GM23338 (cell line): Measurements from ENCODE around the gene BCKDHA. TPM values are rescaled to one million over a fixed set of nuclear protein-coding genes. Genes with fewer than 3 reads are reported as not detected.

Experiments used
- ATAC-seq: fragments of 200-7000 bp; cut with Tn5 transposase; 3 replicates; pipeline ENCODE4 v1.9.1; 2020
- DNase-seq: peaks from one replicate; pipeline ENCODE4 v3.0.0-alpha.2; 2015; ENCODE audit warnings: low spot score
- H2AFZ ChIP-seq: fragments of 200-600 bp; sonication (generic); 2 replicates; pipeline ENCODE4 v1.8.0; 2016; ENCODE audit warnings: antibody characterized with exemption, mild to moderate bottlenecking, moderate library complexity
- H3F3A ChIP-seq: fragments of 200-600 bp; sonication (generic); replicated peaks from 2 replicates; pipeline ENCODE4 v1.8.0; 2017; ENCODE audit warnings: antibody characterized with exemption, mixed run types, low read depth
- H3K27ac ChIP-seq: fragments of 200-600 bp; sonication (generic); 2 replicates; pipeline ENCODE4 v1.6.1; 2016; ENCODE audit warnings: low read depth
- H3K27me3 ChIP-seq: fragments of 200-600 bp; sonication (generic); 2 replicates; pipeline ENCODE4 v1.8.0; 2016; ENCODE audit warnings: mild to moderate bottlenecking, mixed run types, moderate library complexity; ENCODE audit not compliant: insufficient read depth
- H3K36me3 ChIP-seq: fragments of 200-600 bp; sonication (generic); 2 replicates; pipeline ENCODE4 v1.8.0; 2016; ENCODE audit warnings: mild to moderate bottlenecking; ENCODE audit not compliant: insufficient read depth
- H3K4me1 ChIP-seq: fragments of 200-600 bp; sonication (generic); 2 replicates; pipeline ENCODE4 v1.8.0; 2016; ENCODE audit warnings: mild to moderate bottlenecking, moderate library complexity; ENCODE audit not compliant: insufficient read depth
- H3K4me2 ChIP-seq: fragments of 200-600 bp; sonication (generic); 2 replicates; pipeline ENCODE4 v1.7.1; 2017; ENCODE audit warnings: mixed run types
- H3K4me3 ChIP-seq: fragments of 200-600 bp; sonication (generic); 2 replicates; pipeline ENCODE4 v1.6.1; 2016; ENCODE audit warnings: mixed run types
- H3K79me2 ChIP-seq: fragments of 200-600 bp; sonication (generic); replicated peaks from 2 replicates; pipeline ENCODE4 v1.8.0; 2017; ENCODE audit warnings: mild to moderate bottlenecking; ENCODE audit not compliant: insufficient read depth
- H3K9me2 ChIP-seq: fragments of 200-600 bp; sonication (generic); 2 replicates; pipeline ENCODE4 v1.8.0; 2017; ENCODE audit not compliant: insufficient read depth
- H4K20me1 ChIP-seq: fragments of 200-600 bp; sonication (generic); replicated peaks from 2 replicates; pipeline ENCODE4 v1.8.0; 2017; ENCODE audit warnings: mild to moderate bottlenecking; ENCODE audit not compliant: insufficient read depth
- H3K27ac Mint-ChIP-seq: 2 replicates; pipeline ENCODE4 v1.8.0; 2020; ENCODE audit warnings: inconsistent platforms, mild to moderate bottlenecking, moderate library complexity, mixed read lengths
- H3K27me3 Mint-ChIP-seq: 3 replicates; pipeline ENCODE4 v1.8.0; 2022; ENCODE audit warnings: low read depth, mild to moderate bottlenecking, moderate library complexity, mixed read lengths, inconsistent platforms; ENCODE audit not compliant: insufficient read depth, poor library complexity
- H3K36me3 Mint-ChIP-seq: 3 replicates; pipeline ENCODE4 v1.8.0; 2021; ENCODE audit warnings: low read depth, mild to moderate bottlenecking, inconsistent platforms, moderate library complexity, mixed read lengths
- H3K4me1 Mint-ChIP-seq: 3 replicates; pipeline ENCODE4 v1.8.0; 2020; ENCODE audit warnings: mild to moderate bottlenecking, inconsistent platforms, mixed read lengths
- H3K4me3 Mint-ChIP-seq: 3 replicates; pipeline ENCODE4 v1.8.0; 2021; ENCODE audit warnings: moderate library complexity, mild to moderate bottlenecking, inconsistent platforms, mixed read lengths
- H3K9me3 Mint-ChIP-seq: 3 replicates; pipeline ENCODE4 v1.8.0; 2020; ENCODE audit warnings: moderate library complexity, mild to moderate bottlenecking, inconsistent platforms, mixed read lengths
- CREB1 ChIP-seq: fragments of 250-450 bp; sonication (Bioruptor Pico); IDR thresholded peaks from 2 replicates; pipeline ENCODE4 v1.5.0; 2020; ENCODE audit warnings: low read depth, mild to moderate bottlenecking, moderate library complexity
- EZH2 ChIP-seq: fragments of 200-600 bp; sonication (generic); IDR thresholded peaks from one replicate; pipeline ENCODE4 v1.8.0; 2017; ENCODE audit warnings: antibody characterized with exemption, mild to moderate bottlenecking, low read depth; ENCODE audit not compliant: unreplicated experiment
- EZH2phosphoT487 ChIP-seq: fragments of 200-600 bp; sonication (generic); IDR thresholded peaks from one replicate; pipeline ENCODE4 v1.8.1; 2018; ENCODE audit warnings: antibody characterized with exemption; ENCODE audit not compliant: unreplicated experiment
- JUNB ChIP-seq: IDR thresholded peaks from one replicate; pipeline ENCODE4 v1.6.1; 2016; ENCODE audit warnings: antibody characterized with exemption; ENCODE audit not compliant: unreplicated experiment
- NANOG ChIP-seq: IDR thresholded peaks from 2 replicates; pipeline ENCODE4 v1.6.1; 2016; ENCODE audit warnings: antibody characterized with exemption, borderline replicate concordance
- STAT1 ChIP-seq: IDR thresholded peaks from one replicate; pipeline ENCODE4 v1.6.1; 2016; ENCODE audit warnings: antibody characterized with exemption; ENCODE audit not compliant: unreplicated experiment
- ZNF114 ChIP-seq: fragments of 250-450 bp; sonication (Bioruptor Pico); IDR thresholded peaks from 2 replicates; pipeline ENCODE4 v1.5.0; 2020; ENCODE audit warnings: mild to moderate bottlenecking, moderate library complexity
- ZNF331 ChIP-seq: fragments of 250-450 bp; sonication (Bioruptor Pico); IDR thresholded peaks from 2 replicates; pipeline ENCODE4 v1.5.0; 2020; ENCODE audit warnings: low read depth, mild to moderate bottlenecking, moderate library complexity
- polyA plus RNA-seq: library from polyadenylated mRNA; unstranded; fragments of >200 nt; fragmentation: Nextera tagmentation; extraction: Ambion mirVana; gene quantifications from 2 replicates; pipeline ENCODE4 v1.2.1, GENCODE V29; 2016
- total RNA-seq: library from RNA; depleted of rRNA; stranded (reverse); fragments of >200 nt; shearing (Covaris generic); gene quantifications from 2 replicates; pipeline ENCODE4 v1.2.3, GENCODE V29; 2014
- TF ChIP-seq, protein P1 (sequence below): fragments of 250-450 bp; sonication (Bioruptor Pico); IDR thresholded peaks from 2 replicates; pipeline ENCODE4 v1.5.0; 2020; ENCODE audit warnings: mild to moderate bottlenecking, moderate library complexity
- TF ChIP-seq, protein P2 (sequence below): IDR thresholded peaks from 2 replicates; pipeline ENCODE4 v1.6.1; 2016; ENCODE audit warnings: antibody characterized with exemption
- TF ChIP-seq, protein P3 (sequence below): IDR thresholded peaks from one replicate; pipeline ENCODE4 v1.6.1; 2018; ENCODE audit warnings: antibody characterized with exemption; ENCODE audit not compliant: unreplicated experiment
- TF ChIP-seq, protein P4 (sequence below), 2 experiments: fragments of 200-600 bp in 1 of 2; sonication (generic) in 1 of 2; conservative IDR thresholded peaks; 2 replicates each; pipeline versions ENCODE4 v1.5.1 to v1.6.1; 2016 to 2017; ENCODE audit warnings: antibody characterized with exemption in 2 of 2, low read depth in 2 of 2, mild to moderate bottlenecking in 2 of 2, moderate library complexity in 1 of 2

The BCKDHA gene
- total and polyA plus RNA-seq, 2 experiments from 2014 or later: 15.0 to 42.4 TPM

DNA sequence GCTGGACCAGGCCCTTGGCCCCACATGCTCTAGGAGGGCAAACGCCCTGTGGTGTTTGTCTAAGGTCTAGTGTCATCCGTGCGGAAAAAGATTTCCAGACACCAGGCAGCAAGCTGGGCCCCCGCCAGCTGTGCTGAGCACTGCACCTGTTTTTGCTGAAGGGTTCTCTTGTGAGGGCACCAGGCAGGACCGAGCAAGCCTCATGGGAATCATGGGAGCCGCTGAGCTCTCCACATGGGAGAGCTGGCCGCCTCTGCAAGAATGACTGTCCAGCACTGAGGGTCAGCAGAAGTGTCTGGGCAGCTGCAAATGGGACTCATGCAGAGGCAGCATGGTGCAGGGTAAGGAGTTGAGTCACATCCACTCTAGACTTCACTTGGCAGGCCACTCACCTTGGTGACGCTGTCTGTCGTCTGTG lies 17.5 kb downstream of the BCKDHA start (continued):
- TF ChIP-seq, protein P1, sequence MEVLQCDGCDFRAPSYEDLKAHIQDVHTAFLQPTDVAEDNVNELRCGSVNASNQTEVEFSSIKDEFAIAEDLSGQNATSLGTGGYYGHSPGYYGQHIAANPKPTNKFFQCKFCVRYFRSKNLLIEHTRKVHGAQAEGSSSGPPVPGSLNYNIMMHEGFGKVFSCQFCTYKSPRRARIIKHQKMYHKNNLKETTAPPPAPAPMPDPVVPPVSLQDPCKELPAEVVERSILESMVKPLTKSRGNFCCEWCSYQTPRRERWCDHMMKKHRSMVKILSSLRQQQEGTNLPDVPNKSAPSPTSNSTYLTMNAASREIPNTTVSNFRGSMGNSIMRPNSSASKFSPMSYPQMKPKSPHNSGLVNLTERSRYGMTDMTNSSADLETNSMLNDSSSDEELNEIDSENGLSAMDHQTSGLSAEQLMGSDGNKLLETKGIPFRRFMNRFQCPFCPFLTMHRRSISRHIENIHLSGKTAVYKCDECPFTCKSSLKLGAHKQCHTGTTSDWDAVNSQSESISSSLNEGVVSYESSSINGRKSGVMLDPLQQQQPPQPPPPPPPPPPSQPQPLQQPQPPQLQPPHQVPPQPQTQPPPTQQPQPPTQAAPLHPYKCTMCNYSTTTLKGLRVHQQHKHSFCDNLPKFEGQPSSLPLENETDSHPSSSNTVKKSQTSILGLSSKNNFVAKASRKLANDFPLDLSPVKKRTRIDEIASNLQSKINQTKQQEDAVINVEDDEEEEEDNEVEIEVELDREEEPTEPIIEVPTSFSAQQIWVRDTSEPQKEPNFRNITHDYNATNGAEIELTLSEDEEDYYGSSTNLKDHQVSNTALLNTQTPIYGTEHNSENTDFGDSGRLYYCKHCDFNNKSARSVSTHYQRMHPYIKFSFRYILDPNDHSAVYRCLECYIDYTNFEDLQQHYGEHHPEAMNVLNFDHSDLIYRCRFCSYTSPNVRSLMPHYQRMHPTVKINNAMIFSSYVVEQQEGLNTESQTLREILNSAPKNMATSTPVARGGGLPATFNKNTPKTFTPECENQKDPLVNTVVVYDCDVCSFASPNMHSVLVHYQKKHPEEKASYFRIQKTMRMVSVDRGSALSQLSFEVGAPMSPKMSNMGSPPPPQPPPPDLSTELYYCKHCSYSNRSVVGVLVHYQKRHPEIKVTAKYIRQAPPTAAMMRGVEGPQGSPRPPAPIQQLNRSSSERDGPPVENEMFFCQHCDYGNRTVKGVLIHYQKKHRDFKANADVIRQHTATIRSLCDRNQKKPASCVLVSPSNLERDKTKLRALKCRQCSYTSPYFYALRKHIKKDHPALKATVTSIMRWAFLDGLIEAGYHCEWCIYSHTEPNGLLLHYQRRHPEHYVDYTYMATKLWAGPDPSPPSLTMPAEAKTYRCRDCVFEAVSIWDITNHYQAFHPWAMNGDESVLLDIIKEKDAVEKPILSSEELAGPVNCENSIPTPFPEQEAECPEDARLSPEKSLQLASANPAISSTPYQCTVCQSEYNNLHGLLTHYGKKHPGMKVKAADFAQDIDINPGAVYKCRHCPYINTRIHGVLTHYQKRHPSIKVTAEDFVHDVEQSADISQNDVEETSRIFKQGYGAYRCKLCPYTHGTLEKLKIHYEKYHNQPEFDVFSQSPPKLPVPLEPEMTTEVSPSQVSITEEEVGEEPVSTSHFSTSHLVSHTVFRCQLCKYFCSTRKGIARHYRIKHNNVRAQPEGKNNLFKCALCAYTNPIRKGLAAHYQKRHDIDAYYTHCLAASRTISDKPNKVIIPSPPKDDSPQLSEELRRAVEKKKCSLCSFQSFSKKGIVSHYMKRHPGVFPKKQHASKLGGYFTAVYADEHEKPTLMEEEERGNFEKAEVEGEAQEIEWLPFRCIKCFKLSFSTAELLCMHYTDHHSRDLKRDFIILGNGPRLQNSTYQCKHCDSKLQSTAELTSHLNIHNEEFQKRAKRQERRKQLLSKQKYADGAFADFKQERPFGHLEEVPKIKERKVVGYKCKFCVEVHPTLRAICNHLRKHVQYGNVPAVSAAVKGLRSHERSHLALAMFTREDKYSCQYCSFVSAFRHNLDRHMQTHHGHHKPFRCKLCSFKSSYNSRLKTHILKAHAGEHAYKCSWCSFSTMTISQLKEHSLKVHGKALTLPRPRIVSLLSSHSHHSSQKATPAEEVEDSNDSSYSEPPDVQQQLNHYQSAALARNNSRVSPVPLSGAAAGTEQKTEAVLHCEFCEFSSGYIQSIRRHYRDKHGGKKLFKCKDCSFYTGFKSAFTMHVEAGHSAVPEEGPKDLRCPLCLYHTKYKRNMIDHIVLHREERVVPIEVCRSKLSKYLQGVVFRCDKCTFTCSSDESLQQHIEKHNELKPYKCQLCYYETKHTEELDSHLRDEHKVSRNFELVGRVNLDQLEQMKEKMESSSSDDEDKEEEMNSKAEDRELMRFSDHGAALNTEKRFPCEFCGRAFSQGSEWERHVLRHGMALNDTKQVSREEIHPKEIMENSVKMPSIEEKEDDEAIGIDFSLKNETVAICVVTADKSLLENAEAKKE (CRISPR knock-in tag): no peak
- TF ChIP-seq EZH2phosphoT487: no peak
- no peak for TF ChIP-seq ZNF114
- TF ChIP-seq NANOG: no peak
- no peak for TF ChIP-seq CREB1 (CRISPR knock-in tag)

DNA sequence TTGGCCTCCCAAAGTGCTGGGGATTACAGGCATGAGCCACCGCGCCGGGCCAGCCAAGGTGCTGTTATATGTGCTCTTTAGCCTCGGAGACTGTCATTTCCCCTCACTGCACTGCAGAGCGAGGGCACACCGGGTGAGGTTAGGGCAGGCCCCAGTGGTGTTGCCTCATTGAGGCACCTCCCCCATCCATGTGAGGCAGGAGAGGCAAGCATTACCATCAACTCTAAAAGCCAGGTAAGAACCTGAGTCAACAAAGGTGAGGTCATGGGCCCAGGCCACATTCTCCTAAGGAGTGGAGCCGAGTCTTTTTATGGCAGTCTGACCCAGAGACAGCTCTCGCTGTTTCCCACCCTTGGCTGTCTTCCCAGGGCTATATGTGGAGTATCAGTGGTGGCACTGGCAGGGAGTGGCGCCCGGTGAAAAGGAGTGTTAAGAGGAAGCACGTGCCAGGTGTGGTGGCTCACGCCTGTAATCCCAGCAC lies 18.6 kb downstream of the BCKDHA start:
- no peak overlapping the region for H3K27ac ChIP-seq
- Mint-ChIP-seq H3K27me3 (peaks cover 10% of the 10 kb centered on the region), H3K27ac (no peak overlapping the region), H3K4me3 (no peak overlapping the region), H3K9me3 (no peaks in the 10 kb centered on the region), H3K36me3 (peaks cover 33% of the 10 kb centered on the region), H3K4me1 (no peaks in the 10 kb centered on the region; the same call in 2 of the 3 replicates)
- no peaks in the 10 kb centered on the region for H3K9me2 ChIP-seq
- H3K4me1 ChIP-seq: no peaks in the 10 kb centered on the region
- ATAC-seq: no peak
- H3K27me3 ChIP-seq: no peaks in the 10 kb centered on the region
- no peak overlapping the region for H3K4me2 ChIP-seq
- H3K79me2 ChIP-seq: no peaks in the 10 kb centered on the region
- DNase-seq: no peak
- H2AFZ ChIP-seq: no peak overlapping the region
- H4K20me1 ChIP-seq: no peaks in the 10 kb centered on the region
- H3K36me3 ChIP-seq: no peaks in the 10 kb centered on the region
- no peaks in the 10 kb centered on the region; the same call in 1 of the 2 replicates for H3F3A ChIP-seq
- no peak overlapping the region for H3K4me3 ChIP-seq
- no peak for TF ChIP-seq STAT1
- no peak for TF ChIP-seq JUNB
- no peak for TF ChIP-seq EZH2
- TF ChIP-seq NANOG: no peak
- TF ChIP-seq, protein P2, sequence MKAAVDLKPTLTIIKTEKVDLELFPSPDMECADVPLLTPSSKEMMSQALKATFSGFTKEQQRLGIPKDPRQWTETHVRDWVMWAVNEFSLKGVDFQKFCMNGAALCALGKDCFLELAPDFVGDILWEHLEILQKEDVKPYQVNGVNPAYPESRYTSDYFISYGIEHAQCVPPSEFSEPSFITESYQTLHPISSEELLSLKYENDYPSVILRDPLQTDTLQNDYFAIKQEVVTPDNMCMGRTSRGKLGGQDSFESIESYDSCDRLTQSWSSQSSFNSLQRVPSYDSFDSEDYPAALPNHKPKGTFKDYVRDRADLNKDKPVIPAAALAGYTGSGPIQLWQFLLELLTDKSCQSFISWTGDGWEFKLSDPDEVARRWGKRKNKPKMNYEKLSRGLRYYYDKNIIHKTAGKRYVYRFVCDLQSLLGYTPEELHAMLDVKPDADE: no peak
- TF ChIP-seq, protein P3, sequence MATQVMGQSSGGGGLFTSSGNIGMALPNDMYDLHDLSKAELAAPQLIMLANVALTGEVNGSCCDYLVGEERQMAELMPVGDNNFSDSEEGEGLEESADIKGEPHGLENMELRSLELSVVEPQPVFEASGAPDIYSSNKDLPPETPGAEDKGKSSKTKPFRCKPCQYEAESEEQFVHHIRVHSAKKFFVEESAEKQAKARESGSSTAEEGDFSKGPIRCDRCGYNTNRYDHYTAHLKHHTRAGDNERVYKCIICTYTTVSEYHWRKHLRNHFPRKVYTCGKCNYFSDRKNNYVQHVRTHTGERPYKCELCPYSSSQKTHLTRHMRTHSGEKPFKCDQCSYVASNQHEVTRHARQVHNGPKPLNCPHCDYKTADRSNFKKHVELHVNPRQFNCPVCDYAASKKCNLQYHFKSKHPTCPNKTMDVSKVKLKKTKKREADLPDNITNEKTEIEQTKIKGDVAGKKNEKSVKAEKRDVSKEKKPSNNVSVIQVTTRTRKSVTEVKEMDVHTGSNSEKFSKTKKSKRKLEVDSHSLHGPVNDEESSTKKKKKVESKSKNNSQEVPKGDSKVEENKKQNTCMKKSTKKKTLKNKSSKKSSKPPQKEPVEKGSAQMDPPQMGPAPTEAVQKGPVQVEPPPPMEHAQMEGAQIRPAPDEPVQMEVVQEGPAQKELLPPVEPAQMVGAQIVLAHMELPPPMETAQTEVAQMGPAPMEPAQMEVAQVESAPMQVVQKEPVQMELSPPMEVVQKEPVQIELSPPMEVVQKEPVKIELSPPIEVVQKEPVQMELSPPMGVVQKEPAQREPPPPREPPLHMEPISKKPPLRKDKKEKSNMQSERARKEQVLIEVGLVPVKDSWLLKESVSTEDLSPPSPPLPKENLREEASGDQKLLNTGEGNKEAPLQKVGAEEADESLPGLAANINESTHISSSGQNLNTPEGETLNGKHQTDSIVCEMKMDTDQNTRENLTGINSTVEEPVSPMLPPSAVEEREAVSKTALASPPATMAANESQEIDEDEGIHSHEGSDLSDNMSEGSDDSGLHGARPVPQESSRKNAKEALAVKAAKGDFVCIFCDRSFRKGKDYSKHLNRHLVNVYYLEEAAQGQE: no peak
- no peak for TF ChIP-seq EZH2phosphoT487
- no peak for TF ChIP-seq ZNF114
- TF ChIP-seq, protein P4, sequence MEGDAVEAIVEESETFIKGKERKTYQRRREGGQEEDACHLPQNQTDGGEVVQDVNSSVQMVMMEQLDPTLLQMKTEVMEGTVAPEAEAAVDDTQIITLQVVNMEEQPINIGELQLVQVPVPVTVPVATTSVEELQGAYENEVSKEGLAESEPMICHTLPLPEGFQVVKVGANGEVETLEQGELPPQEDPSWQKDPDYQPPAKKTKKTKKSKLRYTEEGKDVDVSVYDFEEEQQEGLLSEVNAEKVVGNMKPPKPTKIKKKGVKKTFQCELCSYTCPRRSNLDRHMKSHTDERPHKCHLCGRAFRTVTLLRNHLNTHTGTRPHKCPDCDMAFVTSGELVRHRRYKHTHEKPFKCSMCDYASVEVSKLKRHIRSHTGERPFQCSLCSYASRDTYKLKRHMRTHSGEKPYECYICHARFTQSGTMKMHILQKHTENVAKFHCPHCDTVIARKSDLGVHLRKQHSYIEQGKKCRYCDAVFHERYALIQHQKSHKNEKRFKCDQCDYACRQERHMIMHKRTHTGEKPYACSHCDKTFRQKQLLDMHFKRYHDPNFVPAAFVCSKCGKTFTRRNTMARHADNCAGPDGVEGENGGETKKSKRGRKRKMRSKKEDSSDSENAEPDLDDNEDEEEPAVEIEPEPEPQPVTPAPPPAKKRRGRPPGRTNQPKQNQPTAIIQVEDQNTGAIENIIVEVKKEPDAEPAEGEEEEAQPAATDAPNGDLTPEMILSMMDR (conservative IDR thresholded peaks at IDR 0.05; ENCODE audit: low read depth in 2 of 2): no peak
- TF ChIP-seq ZNF331: no peak
- no peak for TF ChIP-seq CREB1 (CRISPR knock-in tag)
